Measurements from ENCODE around the gene HNRNPC. TPM values are rescaled to one million over a fixed set of nuclear protein-coding genes. Genes with fewer than 3 reads are reported as not detected.
"Not testable (repeated sequence)": the region's sequence is repeated elsewhere in the genome, so short reads cannot be mapped to it uniquely, and the experiment has no call there.

Gene HNRNPC
- total RNA-seq, 2 donors from 2014 or later, result 948 to 1,048 TPM

DNA sequence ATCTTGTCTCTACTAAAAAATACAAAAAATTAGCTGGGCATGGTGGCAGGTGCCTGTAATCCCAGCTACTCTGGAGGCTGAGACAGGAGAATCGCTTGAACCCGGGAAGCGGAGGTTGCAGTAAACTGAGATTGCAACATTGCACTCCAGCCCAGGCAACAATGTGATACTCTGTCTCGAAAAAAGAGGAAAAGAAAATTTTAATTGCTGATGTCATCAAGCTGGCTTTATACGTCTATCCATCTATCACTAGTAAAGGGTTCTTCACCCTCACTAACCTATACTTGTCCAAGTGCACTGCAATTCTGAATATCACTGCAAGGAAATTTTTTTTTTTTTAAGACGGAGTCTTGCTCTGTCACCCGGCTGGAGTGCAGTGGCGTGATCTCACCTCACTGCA is 12.7 kb upstream of the HNRNPC start:
- H3K9me3 Mint-ChIP-seq; H3K27ac Mint-ChIP-seq; DNase-seq (ENCODE audit: low spot score in 2 of 2); ATAC-seq; H3K36me3 Mint-ChIP-seq: not testable (repeated sequence)

DNA sequence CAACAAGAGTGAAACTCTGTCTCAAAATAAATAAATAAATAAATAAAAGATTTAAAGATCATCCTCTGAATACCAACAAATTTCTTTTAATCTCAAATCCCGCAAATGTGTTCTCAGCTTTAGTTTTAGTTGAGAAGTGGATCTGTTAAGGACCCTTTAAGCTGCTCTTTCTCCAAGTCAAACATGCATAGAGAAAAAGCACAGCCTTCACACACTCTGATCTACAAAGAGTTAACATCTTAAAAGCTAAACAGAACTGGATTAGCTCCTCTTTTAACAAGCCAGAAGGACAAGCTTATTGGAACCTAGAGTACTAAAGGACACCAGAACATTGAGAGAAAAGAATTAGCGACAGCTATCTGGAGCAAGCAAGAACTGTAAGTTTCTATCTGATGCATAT is 10.5 kb upstream of the HNRNPC start, which contains the start of gene RPGRIP1:
TSS of gene RPGRIP1 (plus strand) at position 301 of the 400 bp plus-strand sequence. CDS start 7,894 bp downstream, outside the sequence.
- Mint-ChIP-seq H3K9me3 (no peaks in the 10 kb centered on the region), H3K36me3 (no peaks in the 10 kb centered on the region), H3K27ac (no peak within 1 kb of the TSS)
- no peak for DNase-seq (ENCODE audit: low spot score in 2 of 2)
- ATAC-seq, result no peak

DNA sequence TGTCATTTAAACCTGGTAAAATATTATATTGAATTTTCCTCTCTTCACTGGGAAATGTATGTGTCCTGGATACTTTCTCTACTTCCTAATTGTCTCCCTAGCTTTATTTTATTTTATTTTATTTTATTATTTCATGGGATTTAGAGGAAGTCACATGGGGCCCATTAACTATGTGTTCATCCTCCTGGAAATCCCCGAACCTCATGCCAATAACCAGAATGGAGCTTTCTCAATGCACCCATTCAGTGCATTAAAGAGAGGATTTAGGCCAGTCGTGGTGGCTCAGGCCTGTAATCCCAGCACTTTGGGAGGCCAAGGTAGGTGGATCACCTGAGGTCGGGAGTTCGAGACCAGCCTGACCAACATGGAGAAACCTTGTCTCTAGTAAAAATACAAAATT is 9.4 kb upstream of the HNRNPC start:
- no peak for DNase-seq (ENCODE audit: low spot score in 2 of 2)
- H3K9me3 Mint-ChIP-seq, result no peaks in the 10 kb centered on the region
- no peaks in the 10 kb centered on the region for H3K36me3 Mint-ChIP-seq
- no peak overlapping the region for H3K27ac Mint-ChIP-seq
- no peak for ATAC-seq

DNA sequence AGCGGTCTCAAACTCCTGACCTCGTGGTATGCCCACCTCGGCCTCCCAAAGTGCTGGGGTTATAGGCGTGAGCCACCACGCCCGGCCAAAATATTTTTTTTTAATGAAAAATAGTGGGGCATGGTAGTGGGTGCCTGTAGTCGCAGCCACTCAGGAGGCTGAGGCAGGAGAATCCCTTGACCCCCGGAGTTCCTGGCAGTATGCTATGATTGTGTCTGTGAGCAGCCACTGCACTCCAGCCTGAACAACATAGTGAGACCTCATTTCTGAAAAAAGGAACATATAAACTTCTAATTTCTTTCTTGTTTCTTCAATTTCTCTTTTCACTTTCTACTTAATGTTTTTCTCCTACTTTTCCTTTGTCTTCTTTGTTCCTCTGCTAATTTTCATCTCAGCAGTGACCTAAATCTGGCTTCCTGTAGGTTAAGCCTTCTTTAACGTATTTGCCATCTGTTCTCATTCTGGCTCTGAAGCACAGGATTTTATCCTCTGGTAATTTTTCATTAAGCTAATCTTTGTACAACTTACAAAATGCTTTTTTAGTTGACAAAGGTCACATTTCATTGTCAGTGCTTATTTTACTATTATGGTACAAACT is 6.1 kb upstream of the HNRNPC start:
- H3K36me3 Mint-ChIP-seq, result no peaks in the 10 kb centered on the region
- no peak for DNase-seq (ENCODE audit: low spot score in 2 of 2)
- H3K9me3 Mint-ChIP-seq, result no peaks in the 10 kb centered on the region
- no peak for ATAC-seq
- H3K27ac Mint-ChIP-seq, result no peak overlapping the region

DNA sequence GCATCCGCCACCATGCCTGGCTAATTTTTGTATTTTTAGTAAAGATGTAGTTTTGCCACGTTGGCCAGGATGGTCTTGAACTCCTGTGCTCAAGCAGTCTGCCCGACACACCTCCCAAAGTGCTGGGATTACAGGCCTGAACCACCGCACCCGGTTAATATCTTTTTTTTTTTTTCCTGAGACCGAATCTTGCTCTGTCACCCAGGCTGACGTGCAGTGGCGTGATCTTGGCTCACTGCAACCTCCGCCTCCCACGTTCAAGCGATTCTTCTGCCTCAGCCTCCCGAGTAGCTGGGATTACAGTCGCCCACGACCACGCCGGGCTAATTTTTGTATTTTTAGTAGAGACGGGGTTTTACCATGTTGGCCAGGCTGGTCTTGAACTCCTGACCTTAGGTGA is 3.4 kb upstream of the HNRNPC start:
- not testable (repeated sequence) for DNase-seq (ENCODE audit: low spot score in 2 of 2); H3K27ac Mint-ChIP-seq; H3K9me3 Mint-ChIP-seq; ATAC-seq
- peaks cover 18 to 19% of the 10 kb centered on the region in 2 donors for H3K36me3 Mint-ChIP-seq

DNA sequence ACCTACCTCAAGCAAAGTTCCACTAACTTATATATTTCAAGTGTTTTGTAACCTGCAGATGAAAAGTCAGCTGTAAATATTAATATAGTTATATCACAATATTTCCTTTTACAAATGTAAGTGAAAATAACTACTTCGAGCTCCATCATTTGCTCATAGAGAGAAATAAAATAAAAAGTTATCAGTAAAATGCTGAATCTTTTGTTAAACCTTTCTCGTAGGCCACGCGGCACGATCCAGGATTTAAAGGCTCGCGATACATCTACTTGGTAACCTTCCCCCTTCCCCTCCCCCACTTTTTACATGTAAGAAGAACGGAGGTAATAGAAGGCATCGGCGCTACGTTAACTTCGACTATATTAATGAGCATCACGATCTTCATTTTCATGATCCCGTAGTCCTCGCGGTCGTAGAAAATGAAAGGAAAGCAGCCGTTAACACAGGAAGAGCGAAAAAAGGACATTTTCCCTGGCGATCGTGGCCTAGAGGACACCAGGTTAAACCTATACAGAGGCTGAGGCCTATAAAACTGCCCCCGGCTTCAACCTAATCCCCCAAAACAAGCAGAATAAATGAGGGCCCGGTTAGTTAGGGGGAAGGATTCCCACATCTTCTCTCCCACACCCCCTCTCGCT is 508 bp downstream of the HNRNPC start:
- peaks cover 31 to 59% of the 10 kb centered on the region in 2 donors for H3K36me3 Mint-ChIP-seq
- H3K27ac Mint-ChIP-seq, result peak overlapping the region; percentile 96 to 100
- H3K9me3 Mint-ChIP-seq, result no peaks in the 10 kb centered on the region
- DNase-seq (ENCODE audit: low spot score in 2 of 2) (peak in 1 of 2 donors; percentile 33), ATAC-seq (no peak)

DNA sequence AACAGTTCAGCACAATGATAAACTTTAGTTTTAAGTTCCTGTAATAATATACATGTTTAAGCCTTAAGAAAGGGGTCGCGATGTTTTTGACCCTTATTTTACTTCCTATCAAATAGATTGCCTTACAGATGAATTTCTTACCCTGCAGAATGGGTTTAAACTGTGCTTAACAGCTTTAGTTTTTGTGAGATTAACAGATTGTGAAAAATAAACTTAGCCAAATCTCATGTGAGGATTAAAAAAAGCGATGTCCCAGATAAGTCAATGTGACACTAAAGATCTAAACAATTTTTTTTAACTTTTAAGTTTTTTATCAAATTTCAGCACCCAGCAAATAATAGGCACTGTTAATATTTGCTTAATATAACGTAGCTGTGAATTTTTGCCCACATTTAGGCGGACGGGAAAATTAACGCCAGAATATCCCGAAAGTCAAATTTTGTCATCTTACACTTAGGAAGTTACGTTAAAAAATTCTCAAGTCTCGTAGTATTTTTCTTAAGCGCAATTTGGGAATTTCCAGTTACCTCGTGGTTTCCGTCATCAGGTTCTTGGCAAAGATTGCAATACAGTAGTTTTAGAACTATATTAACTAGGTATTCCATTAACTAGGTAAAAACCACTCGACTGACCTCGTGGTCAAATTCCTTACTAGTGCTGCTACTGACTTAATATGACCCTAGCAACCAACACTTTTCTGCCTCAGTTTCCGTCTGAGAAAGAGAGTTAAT is 1.2 kb downstream of the HNRNPC start:
- no peaks in the 10 kb centered on the region for H3K9me3 Mint-ChIP-seq
- no peak for DNase-seq (ENCODE audit: low spot score in 2 of 2)
- ATAC-seq, result no peak
- H3K27ac Mint-ChIP-seq, result peak overlapping the region; percentile 96 to 100
- peaks cover 31 to 65% of the 10 kb centered on the region in 2 donors for H3K36me3 Mint-ChIP-seq

DNA sequence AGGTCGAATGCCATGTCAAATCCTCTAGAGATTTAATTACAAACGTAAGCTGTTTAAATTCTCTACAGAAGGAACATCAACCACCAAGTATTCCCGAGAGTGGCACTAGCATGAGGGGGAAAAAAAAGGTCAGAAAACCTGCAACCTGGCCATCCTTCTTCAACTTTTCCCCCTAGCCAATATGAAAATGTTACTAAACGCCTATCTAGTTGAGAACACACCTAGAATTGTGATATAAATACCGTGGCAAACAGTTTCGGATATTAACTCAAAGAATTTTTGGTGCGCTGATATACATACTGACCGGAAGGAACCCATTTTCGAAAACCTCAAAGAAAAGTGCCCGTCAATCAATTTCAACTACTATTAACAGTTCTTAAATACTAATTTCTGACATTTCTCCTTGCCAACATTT is 1.8 kb downstream of the HNRNPC start:
- Mint-ChIP-seq H3K9me3 (no peaks in the 10 kb centered on the region), H3K36me3 (peaks cover 34 to 72% of the 10 kb centered on the region in 2 donors), H3K27ac (peak overlapping the region; percentile 96 to 100)
- ATAC-seq (no peak), DNase-seq (ENCODE audit: low spot score in 2 of 2) (no peak)

DNA sequence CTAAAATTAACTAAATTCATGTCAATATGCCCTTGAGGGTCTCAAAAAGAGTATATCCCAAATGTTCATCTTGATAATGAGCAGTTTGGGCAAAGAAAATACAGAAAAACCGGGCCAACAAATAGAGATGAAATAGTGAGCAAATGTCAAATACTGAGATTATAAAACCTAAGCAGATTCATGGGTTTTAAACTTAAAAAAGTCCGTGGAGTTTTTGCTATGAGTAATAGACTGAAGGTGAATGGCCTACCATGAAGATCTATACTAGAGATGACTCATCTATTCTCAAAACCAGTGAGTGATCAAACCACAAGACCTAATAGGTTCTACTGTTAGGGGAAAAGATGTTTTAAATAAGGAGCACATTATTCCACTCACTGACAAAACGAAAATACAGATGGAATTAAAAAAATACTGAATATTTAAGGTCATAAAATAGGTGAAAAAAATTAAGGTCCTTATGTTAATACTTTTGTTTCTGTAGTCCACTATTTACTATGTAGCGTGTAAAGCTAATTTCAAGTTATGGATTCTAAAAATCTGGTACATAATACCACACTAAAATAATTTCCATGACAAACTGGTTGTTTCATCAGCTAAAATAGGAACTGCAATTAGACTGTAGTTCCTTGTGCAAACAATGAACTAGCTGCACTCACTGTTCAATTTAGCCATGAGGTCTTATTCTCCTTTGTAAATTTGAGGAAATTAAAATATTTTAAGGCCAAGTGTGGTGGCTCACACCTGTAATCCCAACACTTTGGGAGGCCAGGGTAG is 5.0 kb downstream of the HNRNPC start:
- DNase-seq (ENCODE audit: low spot score in 2 of 2), result no peak
- H3K36me3 Mint-ChIP-seq, result peaks cover 46 to 89% of the 10 kb centered on the region in 2 donors
- H3K9me3 Mint-ChIP-seq, result no peaks in the 10 kb centered on the region
- peak overlapping the region; percentile 96 to 100 for H3K27ac Mint-ChIP-seq
- peak; percentile 80 to 84 for ATAC-seq

DNA sequence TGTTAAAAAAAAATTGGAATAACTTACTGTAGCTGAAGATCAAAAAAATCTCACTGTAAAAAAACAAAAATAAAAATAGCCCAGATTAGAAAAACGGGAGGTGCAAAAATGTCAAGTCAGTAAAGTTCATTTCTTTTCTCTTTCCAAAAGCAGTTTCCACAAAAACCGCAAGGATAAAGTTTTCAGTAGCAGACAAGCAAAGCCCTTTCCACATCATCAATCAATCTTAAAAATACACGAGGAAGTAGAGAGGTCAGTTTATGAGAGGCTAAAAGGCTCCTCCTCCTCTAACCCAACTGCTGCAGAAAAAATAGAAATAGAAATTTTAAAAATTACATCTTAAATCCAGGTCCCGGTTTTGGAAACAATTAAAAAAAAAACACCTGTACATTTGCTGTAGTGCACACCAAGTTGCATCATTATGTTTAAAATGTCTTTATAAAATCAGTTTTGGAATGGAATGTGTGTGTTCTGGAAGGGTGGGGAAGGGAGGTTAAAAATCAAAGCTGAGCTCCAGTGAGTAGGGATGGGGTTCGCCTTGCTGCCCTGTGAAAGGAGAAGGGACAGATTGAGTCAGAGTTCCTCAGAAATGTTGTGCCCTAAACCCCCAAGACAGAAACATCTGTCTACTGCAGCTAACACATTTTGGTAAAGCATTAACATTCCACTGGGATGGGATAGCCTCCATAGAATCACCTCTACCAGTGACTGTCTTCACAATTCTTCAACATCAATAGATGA is 5.8 kb downstream of the HNRNPC start:
- H3K27ac Mint-ChIP-seq, result peak overlapping the region; percentile 96 to 100
- H3K9me3 Mint-ChIP-seq, result no peaks in the 10 kb centered on the region
- DNase-seq (ENCODE audit: low spot score in 2 of 2) (no peak), ATAC-seq (peak; percentile 9 to 24)
- H3K36me3 Mint-ChIP-seq, result peaks cover 46 to 89% of the 10 kb centered on the region in 2 donors

DNA sequence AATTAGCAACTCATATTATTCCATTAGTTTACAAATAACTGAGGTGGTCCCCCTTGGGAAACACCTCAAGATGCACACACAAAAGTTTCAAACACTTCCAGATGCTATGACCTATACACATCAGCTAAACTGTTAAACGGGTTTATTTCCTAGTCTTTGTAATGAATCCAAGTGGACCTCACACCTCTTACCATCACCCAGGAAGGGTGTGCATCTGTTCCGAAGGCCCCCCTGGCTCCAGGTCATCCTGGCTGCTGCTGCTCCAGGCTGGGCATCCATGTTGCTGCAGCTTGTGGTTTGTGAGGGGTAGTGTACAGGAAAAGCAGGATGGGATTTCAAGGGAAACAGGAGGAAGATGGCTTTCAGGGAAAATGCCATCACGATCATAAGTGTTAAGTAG is 6.8 kb downstream of the HNRNPC start:
- Mint-ChIP-seq H3K9me3 (no peaks in the 10 kb centered on the region), H3K36me3 (peaks cover 39 to 86% of the 10 kb centered on the region in 2 donors), H3K27ac (peak overlapping the region; percentile 76 to 100)
- DNase-seq (ENCODE audit: low spot score in 2 of 2) (no peak), ATAC-seq (no peak)

DNA sequence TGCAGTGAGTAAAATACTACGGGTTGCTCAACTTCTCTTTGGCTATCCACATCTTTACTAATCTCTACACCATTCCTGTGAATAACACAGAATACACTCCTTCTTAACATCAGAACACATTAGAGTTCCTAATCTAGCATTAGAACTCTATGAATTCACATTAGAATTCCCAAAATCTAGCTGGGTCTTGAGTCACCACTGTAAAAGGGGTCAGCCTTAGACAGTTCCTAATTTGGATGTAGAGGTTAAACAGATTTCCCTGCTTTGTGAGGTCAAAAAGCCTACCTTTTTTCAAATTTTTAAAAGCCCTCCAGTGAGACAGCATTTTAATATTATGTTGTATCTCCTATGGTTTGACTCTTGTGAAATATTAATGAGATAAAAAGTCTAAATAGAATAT is 7.4 kb downstream of the HNRNPC start:
- H3K36me3 Mint-ChIP-seq, result peaks cover 40 to 86% of the 10 kb centered on the region in 2 donors
- DNase-seq (ENCODE audit: low spot score in 2 of 2), result no peak
- H3K9me3 Mint-ChIP-seq, result no peaks in the 10 kb centered on the region
- ATAC-seq, result no peak
- H3K27ac Mint-ChIP-seq, result peak overlapping the region in 1 of 2 donors; percentile 100

DNA sequence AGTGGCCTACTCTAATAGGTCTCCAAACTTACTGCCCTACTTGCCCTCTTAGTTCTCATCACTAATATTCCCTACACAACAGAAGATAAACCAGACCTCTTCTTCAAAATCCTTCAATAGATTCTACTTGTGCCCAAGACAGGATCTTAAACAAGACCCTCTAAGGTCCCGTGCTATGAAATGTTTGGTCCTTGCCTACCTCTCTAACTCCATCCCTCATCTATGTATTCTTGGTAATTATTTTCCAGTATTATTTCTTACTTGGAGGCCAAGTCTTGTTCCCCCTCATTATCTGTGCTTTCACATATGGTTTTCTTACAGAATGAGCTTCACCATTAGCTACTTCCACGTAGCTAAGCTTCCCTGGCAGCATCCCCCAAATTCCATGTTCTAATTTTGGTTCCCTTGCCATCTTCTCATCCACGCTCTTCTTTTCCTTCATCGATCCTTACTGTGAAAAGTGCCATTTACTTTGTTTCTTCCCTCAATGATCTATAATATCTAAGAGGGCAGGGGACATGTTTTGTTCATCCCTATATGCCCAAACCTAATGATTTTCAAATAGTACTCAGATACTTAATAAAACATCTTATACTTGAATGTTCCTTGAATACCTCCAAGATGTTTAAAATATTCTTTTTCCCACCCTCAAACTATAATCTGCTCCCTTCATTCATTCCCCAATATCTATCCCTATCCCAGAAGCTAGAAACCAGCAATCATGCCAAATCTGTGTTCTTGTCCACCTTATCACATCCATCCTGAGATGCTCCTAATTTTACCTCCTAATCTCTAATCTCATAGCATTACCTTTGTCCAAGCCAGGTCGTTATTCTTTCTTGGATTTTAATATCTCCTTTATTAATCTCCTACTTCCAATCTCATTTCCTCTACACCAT is 10.1 kb downstream of the HNRNPC start:
- Mint-ChIP-seq H3K27ac (peak overlapping the region; percentile 63 to 73), H3K9me3 (no peaks in the 10 kb centered on the region), H3K36me3 (peaks cover 42 to 67% of the 10 kb centered on the region in 2 donors)
- DNase-seq (ENCODE audit: low spot score in 2 of 2), result no peak
- ATAC-seq, result peak in 1 of 2 donors; percentile 1

DNA sequence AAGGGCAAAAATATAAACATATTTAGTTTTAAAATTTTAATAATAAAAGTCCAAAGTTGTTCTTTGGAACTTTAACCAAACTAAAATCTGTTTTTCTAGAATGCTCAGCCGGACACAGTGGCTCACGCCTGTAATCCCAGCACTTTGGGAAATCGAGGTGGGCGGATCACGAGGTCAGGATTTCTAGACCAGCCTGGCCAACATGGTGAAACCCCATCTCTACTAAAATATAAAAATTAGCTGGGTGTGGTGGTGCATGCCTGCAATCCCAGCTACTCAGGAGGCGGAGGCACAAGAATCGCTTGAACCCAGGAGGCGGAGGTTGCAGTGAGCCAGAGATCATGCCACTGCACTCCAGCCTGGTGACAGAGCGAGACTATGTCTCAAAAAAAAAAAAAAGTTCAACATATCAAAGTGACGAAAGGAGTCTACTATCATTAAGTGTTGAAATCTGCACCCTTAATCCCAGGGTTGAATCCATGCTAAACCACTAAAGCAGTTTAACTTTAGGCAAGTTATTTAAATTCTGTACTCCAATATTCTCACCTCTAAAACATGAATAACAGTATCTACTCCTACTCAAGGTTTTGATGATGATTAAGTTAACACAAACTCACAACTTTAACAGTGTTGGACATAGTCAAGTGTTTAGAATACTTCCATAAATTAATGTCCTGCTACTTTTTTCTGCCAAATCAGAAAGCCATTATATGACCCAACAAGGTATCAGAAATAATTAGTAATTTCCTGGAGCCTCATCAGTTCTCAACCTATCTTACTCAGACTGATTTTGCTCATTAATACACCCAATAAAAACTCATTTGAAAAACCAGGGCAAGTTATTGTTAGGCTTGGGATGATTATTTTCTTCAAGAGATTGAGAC is 11.0 kb downstream of the HNRNPC start:
- no peaks in the 10 kb centered on the region for H3K9me3 Mint-ChIP-seq
- peaks cover 42 to 63% of the 10 kb centered on the region in 2 donors for H3K36me3 Mint-ChIP-seq
- H3K27ac Mint-ChIP-seq, result peak overlapping the region; percentile 73 to 95
- peak; percentile 19 to 24 for ATAC-seq
- DNase-seq (ENCODE audit: low spot score in 2 of 2), result no peak

Data from activated naive CD4-positive, alpha-beta T cell treated with anti-CD3 and anti-CD28 coated beads, Interleukin-2, amount 50 U/mL, for 72 hours (primary cell).